Measurements from ENCODE around the gene ATP6V0A4.
"Not testable (repeated sequence)": the region's sequence is repeated elsewhere in the genome, so short reads cannot be mapped to it uniquely, and the experiment has no call there.

The ATP6V0A4 gene

GRCh38 chr7:138804618-138805017, 6.6 kb upstream of the ATP6V0A4 start:
- TF ChIP-seq ZFX (IDR thresholded peaks at IDR 0.05; ENCODE audit: borderline replicate concordance): no peak
- no peak for TF ChIP-seq CTCF (IDR thresholded peaks at IDR 0.05)
- no peak overlapping the region for H3K27ac ChIP-seq

- TF ChIP-seq CTCF (IDR thresholded peaks at IDR 0.05): no peak
- no peak for TF ChIP-seq ZFX (IDR thresholded peaks at IDR 0.05; ENCODE audit: borderline replicate concordance)
- H3K27ac ChIP-seq: no peak overlapping the region
Observed at GRCh38 chr7:138802706-138803105, 4.7 kb upstream of the ATP6V0A4 start.

- H3K27ac ChIP-seq: no peak overlapping the region
- TF ChIP-seq ZFX (IDR thresholded peaks at IDR 0.05; ENCODE audit: borderline replicate concordance) (no peak), CTCF (IDR thresholded peaks at IDR 0.05) (no peak)
Observed at GRCh38 chr7:138801256-138801655, 3.3 kb upstream of the ATP6V0A4 start.

GRCh38 chr7:138799336-138800000, 1.5 kb upstream of the ATP6V0A4 start:
- no peak for TF ChIP-seq ZFX (IDR thresholded peaks at IDR 0.05; ENCODE audit: borderline replicate concordance)
- no peak for TF ChIP-seq CTCF (IDR thresholded peaks at IDR 0.05)
- no peak overlapping the region for H3K27ac ChIP-seq

GRCh38 chr7:138798836-138799235, 840 bp upstream of the ATP6V0A4 start:
- TF ChIP-seq ZFX (IDR thresholded peaks at IDR 0.05; ENCODE audit: borderline replicate concordance) (no peak), CTCF (IDR thresholded peaks at IDR 0.05) (no peak)
- no peak overlapping the region for H3K27ac ChIP-seq

GRCh38 chr7:138797046-138797445, 950 bp downstream of the ATP6V0A4 start:
- peak; percentile 23; the same call in 1 of the 2 replicates for TF ChIP-seq CTCF (IDR thresholded peaks at IDR 0.05)

GRCh38 chr7:138796038-138796615, 1.9 kb downstream of the ATP6V0A4 start:
- no peak overlapping the region for H3K27ac ChIP-seq
- TF ChIP-seq CTCF (IDR thresholded peaks at IDR 0.05): no peak
- TF ChIP-seq ZFX (IDR thresholded peaks at IDR 0.05; ENCODE audit: borderline replicate concordance): no peak

More at GRCh38 chr7:138797046-138797445, 950 bp downstream of the ATP6V0A4 start:
- H3K27ac ChIP-seq: not testable (repeated sequence)

All from 22Rv1 (cell line).